Ishikawa (cell line): ENCODE measurements around the gene LHCGR.

Source experiments
- CEBPB ChIP-seq: IDR thresholded peaks from 2 replicates; pipeline ENCODE4 v1.6.1; 2012
- CREB1 ChIP-seq: IDR thresholded peaks from 2 replicates; pipeline ENCODE4 v1.6.1; 2012; ENCODE audit warnings: low read depth
- EGR1 ChIP-seq: IDR thresholded peaks from 2 replicates; pipeline ENCODE4 v1.6.1; 2012
- EP300 ChIP-seq: IDR thresholded peaks from 2 replicates; pipeline ENCODE4 v1.6.1; 2012; ENCODE audit warnings: borderline replicate concordance
- FOXM1 ChIP-seq: IDR thresholded peaks from 2 replicates; pipeline ENCODE4 v1.6.1; 2012; ENCODE audit warnings: low read depth, borderline replicate concordance
- NFIC ChIP-seq: IDR thresholded peaks from 2 replicates; pipeline ENCODE4 v1.6.1; 2012
- RAD21 ChIP-seq: IDR thresholded peaks from 2 replicates; pipeline ENCODE4 v1.6.1; 2012; ENCODE audit warnings: low read depth
- REST ChIP-seq: IDR thresholded peaks from 2 replicates; pipeline ENCODE4 v1.6.1; 2012; ENCODE audit warnings: low read depth, mild to moderate bottlenecking
- TAF1 ChIP-seq: IDR thresholded peaks from 2 replicates; pipeline ENCODE4 v1.6.1; 2012; ENCODE audit warnings: low read depth, mild to moderate bottlenecking
- TEAD4 ChIP-seq: IDR thresholded peaks from 2 replicates; pipeline ENCODE4 v1.6.1; 2012
- USF1 ChIP-seq: IDR thresholded peaks from 2 replicates; pipeline ENCODE4 v1.6.1; 2012
- YY1 ChIP-seq: IDR thresholded peaks from 2 replicates; pipeline ENCODE4 v1.6.1; 2012; ENCODE audit warnings: low read depth
- TF ChIP-seq, protein P1 (sequence below): IDR thresholded peaks from 2 replicates; pipeline ENCODE4 v1.6.1; 2012

DNA sequence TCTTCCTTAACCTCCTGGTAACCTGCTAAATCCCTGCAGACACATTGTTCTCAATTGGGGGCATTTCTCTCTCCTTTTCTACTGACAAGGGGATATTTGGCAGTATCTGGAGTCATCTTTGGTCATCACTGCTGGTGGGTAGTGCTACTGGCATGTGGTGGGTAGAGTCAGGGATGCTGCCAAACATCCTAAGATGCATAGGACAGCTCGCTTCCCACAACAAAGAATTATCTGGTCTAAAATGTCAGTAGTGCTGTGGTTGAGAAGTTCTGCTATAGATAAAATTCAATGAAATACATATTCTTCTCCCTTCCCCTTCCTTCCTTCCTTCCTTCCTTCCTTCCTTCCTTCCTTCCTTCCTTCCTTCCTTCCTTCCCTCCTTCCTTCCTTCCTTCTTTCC is 18.7 kb upstream of the LHCGR start:
- TF ChIP-seq, protein P1, sequence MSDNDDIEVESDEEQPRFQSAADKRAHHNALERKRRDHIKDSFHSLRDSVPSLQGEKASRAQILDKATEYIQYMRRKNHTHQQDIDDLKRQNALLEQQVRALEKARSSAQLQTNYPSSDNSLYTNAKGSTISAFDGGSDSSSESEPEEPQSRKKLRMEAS: no peak
- TF ChIP-seq EP300 (no peak), YY1 (no peak), TEAD4 (no peak), NFIC (no peak), EGR1 (no peak), CEBPB (no peak), REST (no peak), RAD21 (no peak), USF1 (no peak), CREB1 (no peak), TAF1 (no peak), FOXM1 (no peak)
